H7 (cell line): Measurements from ENCODE around the gene FHOD3. TPM values are rescaled to one million over a fixed set of nuclear protein-coding genes. Genes with fewer than 3 reads are reported as not detected.
"Not testable (repeated sequence)": the region's sequence is repeated elsewhere in the genome, so short reads cannot be mapped to it uniquely, and the experiment has no call there.

ENCODE experiments used
- DNase-seq: peaks from one replicate; pipeline ENCODE4 v3.0.0; 2012
- H3K27me3 ChIP-seq: 2 replicates; pipeline ENCODE4 v1.6.0; 2011; ENCODE audit warnings: mild to moderate bottlenecking, low read length; ENCODE audit not compliant: control insufficient read depth, insufficient read depth
- H3K36me3 ChIP-seq: replicated peaks from 2 replicates; pipeline ENCODE4 v1.5.1; 2011; ENCODE audit warnings: low read length; ENCODE audit not compliant: control insufficient read depth, insufficient read depth
- H3K4me3 ChIP-seq: 2 replicates; pipeline ENCODE4 v1.5.1; 2011; ENCODE audit warnings: low read depth, mild to moderate bottlenecking, control low read depth, low read length, moderate library complexity; ENCODE audit not compliant: insufficient read depth
- total RNA-seq: library from RNA; depleted of rRNA; stranded (reverse); fragments of >200 nt; shearing (Covaris generic); gene quantifications from 2 replicates; pipeline ENCODE4 v1.2.3, GENCODE V29; 2014

FHOD3 gene
- total RNA-seq, 1 experiment from 2014 or later = 1.8 TPM

- Histone ChIP-seq H3K27me3 (no peaks in the 10 kb centered on the region), H3K4me3 (no peak overlapping the region), H3K36me3 (no peaks in the 10 kb centered on the region)
- DNase-seq = no peak
Observed at GRCh38 chr18:36454245-36454644, 156.7 kb downstream of the FHOD3 start.

GRCh38 chr18:36454848-36455458 lies 157.4 kb downstream of the FHOD3 start:
- DNase-seq = no peak
- Histone ChIP-seq H3K36me3 (no peaks in the 10 kb centered on the region), H3K27me3 (no peaks in the 10 kb centered on the region), H3K4me3 (no peak overlapping the region)

GRCh38 chr18:36455931-36456330 lies 158.4 kb downstream of the FHOD3 start:
- Histone ChIP-seq H3K36me3 (no peaks in the 10 kb centered on the region), H3K27me3 (no peaks in the 10 kb centered on the region), H3K4me3 (no peak overlapping the region)
- no peak for DNase-seq

- H3K36me3 ChIP-seq = no peaks in the 10 kb centered on the region
- DNase-seq = no peak
- H3K4me3 ChIP-seq = no peak overlapping the region
- H3K27me3 ChIP-seq = no peaks in the 10 kb centered on the region
Observed at GRCh38 chr18:36456622-36457021, 159.1 kb downstream of the FHOD3 start.

GRCh38 chr18:36457683-36458082 lies 160.2 kb downstream of the FHOD3 start:
- H3K27me3 ChIP-seq = no peaks in the 10 kb centered on the region

GRCh38 chr18:36458306-36458705 lies 160.8 kb downstream of the FHOD3 start:
- no peak overlapping the region for H3K4me3 ChIP-seq
- no peaks in the 10 kb centered on the region for H3K36me3 ChIP-seq
- no peak for DNase-seq
- H3K27me3 ChIP-seq = no peaks in the 10 kb centered on the region

More at GRCh38 chr18:36457683-36458082, 160.2 kb downstream of the FHOD3 start:
- no peak for DNase-seq
- H3K36me3 ChIP-seq = no peaks in the 10 kb centered on the region
- no peak overlapping the region for H3K4me3 ChIP-seq

GRCh38 chr18:36459203-36459602 lies 161.7 kb downstream of the FHOD3 start:
- DNase-seq = no peak
- Histone ChIP-seq H3K27me3 (no peaks in the 10 kb centered on the region), H3K4me3 (no peak overlapping the region), H3K36me3 (no peaks in the 10 kb centered on the region)

- Histone ChIP-seq H3K27me3 (no peaks in the 10 kb centered on the region), H3K4me3 (no peak overlapping the region), H3K36me3 (no peaks in the 10 kb centered on the region)
- DNase-seq = no peak
Observed at GRCh38 chr18:36459786-36460185, 162.3 kb downstream of the FHOD3 start.

GRCh38 chr18:36460324-36460850 lies 162.9 kb downstream of the FHOD3 start:
- Histone ChIP-seq H3K36me3 (no peaks in the 10 kb centered on the region), H3K27me3 (no peaks in the 10 kb centered on the region), H3K4me3 (no peak overlapping the region)
- DNase-seq = no peak

- Histone ChIP-seq H3K36me3 (no peaks in the 10 kb centered on the region), H3K4me3 (no peak overlapping the region), H3K27me3 (no peaks in the 10 kb centered on the region)
- no peak for DNase-seq
Observed at GRCh38 chr18:36460854-36461253, 163.3 kb downstream of the FHOD3 start.

- no peaks in the 10 kb centered on the region for H3K36me3 ChIP-seq
- no peaks in the 10 kb centered on the region for H3K27me3 ChIP-seq
- DNase-seq = no peak
- no peak overlapping the region for H3K4me3 ChIP-seq
Observed at GRCh38 chr18:36461551-36461987, 164.1 kb downstream of the FHOD3 start.

- DNase-seq, H3K27me3 ChIP-seq, H3K36me3 ChIP-seq, H3K4me3 ChIP-seq: not testable (repeated sequence)
Observed at GRCh38 chr18:36463516-36463915, 166.0 kb downstream of the FHOD3 start.

GRCh38 chr18:36464126-36464651 lies 166.7 kb downstream of the FHOD3 start:
- no peaks in the 10 kb centered on the region for H3K36me3 ChIP-seq
- H3K4me3 ChIP-seq = no peak overlapping the region
- DNase-seq = no peak
- H3K27me3 ChIP-seq = no peaks in the 10 kb centered on the region

GRCh38 chr18:36465276-36465675 lies 167.8 kb downstream of the FHOD3 start:
- Histone ChIP-seq H3K4me3 (no peak overlapping the region), H3K36me3 (no peaks in the 10 kb centered on the region), H3K27me3 (no peaks in the 10 kb centered on the region)
- no peak for DNase-seq

GRCh38 chr18:36465970-36466369 lies 168.5 kb downstream of the FHOD3 start:
- no peaks in the 10 kb centered on the region for H3K36me3 ChIP-seq
- DNase-seq = no peak
- no peak overlapping the region for H3K4me3 ChIP-seq
- no peaks in the 10 kb centered on the region for H3K27me3 ChIP-seq
